Rectal smooth muscle tissue (tissue), 1 donor: ENCODE results near the gene WWOX.

Experiments
- H3K27ac ChIP-seq: one replicate; pipeline ENCODE4 v1.7.0; 2013; ENCODE audit warnings: low read depth, low read length, inconsistent platforms
- H3K27me3 ChIP-seq: one replicate; pipeline ENCODE4 v1.7.0; 2013; ENCODE audit warnings: low read length; ENCODE audit not compliant: control insufficient read depth, insufficient read depth
- H3K36me3 ChIP-seq: one replicate; pipeline ENCODE4 v1.7.0; 2013; ENCODE audit warnings: low read length; ENCODE audit not compliant: control insufficient read depth, insufficient read depth
- H3K4me1 ChIP-seq: one replicate; pipeline ENCODE4 v1.7.0; 2013; ENCODE audit warnings: low read length; ENCODE audit not compliant: control insufficient read depth, insufficient read depth
- H3K4me3 ChIP-seq: one replicate; pipeline ENCODE4 v1.7.0; 2013; ENCODE audit warnings: low read length
- H3K9ac ChIP-seq: one replicate; pipeline ENCODE4 v1.7.0; 2013; ENCODE audit warnings: low read length

The WWOX gene

DNA sequence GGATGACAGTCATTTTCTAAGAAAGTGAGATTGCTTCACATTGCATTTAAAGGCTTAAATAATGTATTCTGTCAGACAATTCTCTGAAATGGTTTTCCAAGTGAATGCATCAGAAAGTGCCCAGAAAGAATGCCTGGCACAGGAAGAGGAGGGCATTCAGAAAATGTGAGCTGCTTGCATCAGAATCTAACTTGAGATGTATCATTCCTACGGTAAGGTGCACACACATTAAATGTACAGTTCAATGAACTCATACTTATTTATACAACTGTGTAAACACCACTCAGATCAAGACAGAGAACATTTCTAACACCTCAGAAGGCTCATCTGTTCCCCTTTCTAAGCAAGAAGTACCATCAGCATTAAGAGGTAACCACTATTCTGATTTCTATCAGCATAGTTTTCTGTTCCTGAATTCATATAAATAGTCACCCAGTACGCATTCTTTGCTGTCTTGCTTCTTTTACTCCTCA lies 863.0 kb downstream of the WWOX start:
- no peak overlapping the region for H3K27ac ChIP-seq
- no peaks in the 10 kb centered on the region for H3K4me1 ChIP-seq
- no peaks in the 10 kb centered on the region for H3K27me3 ChIP-seq
- H3K4me3 ChIP-seq: no peak overlapping the region
- H3K9ac ChIP-seq: no peak overlapping the region
- H3K36me3 ChIP-seq: no peaks in the 10 kb centered on the region

DNA sequence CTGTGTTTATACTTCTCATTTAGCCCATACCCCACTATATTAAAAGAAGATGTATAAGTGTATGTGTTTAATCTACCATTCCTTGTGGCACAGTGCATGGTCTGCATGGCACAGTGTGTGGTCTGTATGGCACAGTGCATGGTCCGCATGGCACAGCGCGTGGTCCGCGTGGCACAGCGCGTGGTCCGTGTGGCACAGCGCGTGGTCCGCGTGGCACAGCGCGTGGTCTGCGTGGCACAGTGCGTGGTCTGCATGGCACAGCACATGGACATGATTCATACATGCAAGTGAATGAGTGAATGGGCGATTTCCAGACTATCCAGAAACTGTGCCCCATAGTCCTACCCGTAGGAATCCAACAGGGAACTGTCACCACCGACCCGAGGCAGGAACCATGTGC lies 868.5 kb downstream of the WWOX start:
- no peaks in the 10 kb centered on the region for H3K27me3 ChIP-seq
- H3K4me3 ChIP-seq: no peak overlapping the region
- H3K27ac ChIP-seq: no peak overlapping the region
- no peak overlapping the region for H3K9ac ChIP-seq
- H3K4me1 ChIP-seq: no peaks in the 10 kb centered on the region
- H3K36me3 ChIP-seq: no peaks in the 10 kb centered on the region

GRCh38 chr16:78969721-78970120 lies 870.3 kb downstream of the WWOX start:
- Histone ChIP-seq H3K9ac (no peak overlapping the region), H3K4me1 (no peaks in the 10 kb centered on the region), H3K27me3 (no peaks in the 10 kb centered on the region), H3K27ac (no peak overlapping the region), H3K4me3 (no peak overlapping the region), H3K36me3 (no peaks in the 10 kb centered on the region)

- Histone ChIP-seq H3K4me1 (no peaks in the 10 kb centered on the region), H3K27ac (no peak overlapping the region), H3K27me3 (no peaks in the 10 kb centered on the region), H3K4me3 (no peak overlapping the region), H3K9ac (no peak overlapping the region), H3K36me3 (no peaks in the 10 kb centered on the region)
These were observed 871.2 kb downstream of the WWOX start for GRCh38 chr16:78970650-78971049.

DNA sequence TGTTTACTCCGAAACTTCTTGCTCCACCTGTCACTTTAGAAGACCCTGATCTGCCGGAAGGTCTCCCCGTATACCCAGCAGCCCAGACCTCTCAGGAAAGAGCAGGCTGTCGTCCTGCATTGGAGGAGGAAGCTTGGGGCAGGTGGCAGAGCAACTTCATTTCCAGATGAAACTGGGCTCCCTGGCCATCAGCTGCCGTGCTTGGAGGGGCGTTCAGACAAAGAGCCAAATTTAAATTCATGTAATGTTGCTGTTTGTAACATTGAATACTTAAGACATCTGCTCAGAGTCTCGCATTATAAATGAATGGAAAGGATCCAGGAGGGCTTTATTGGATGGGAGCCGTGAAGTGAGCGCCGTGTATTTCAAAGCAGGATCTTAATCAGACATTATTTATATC lies 872.6 kb downstream of the WWOX start:
- no peaks in the 10 kb centered on the region for H3K4me1 ChIP-seq
- H3K27ac ChIP-seq: no peak overlapping the region
- H3K27me3 ChIP-seq: no peaks in the 10 kb centered on the region
- no peak overlapping the region for H3K9ac ChIP-seq
- no peaks in the 10 kb centered on the region for H3K36me3 ChIP-seq
- no peak overlapping the region for H3K4me3 ChIP-seq

DNA sequence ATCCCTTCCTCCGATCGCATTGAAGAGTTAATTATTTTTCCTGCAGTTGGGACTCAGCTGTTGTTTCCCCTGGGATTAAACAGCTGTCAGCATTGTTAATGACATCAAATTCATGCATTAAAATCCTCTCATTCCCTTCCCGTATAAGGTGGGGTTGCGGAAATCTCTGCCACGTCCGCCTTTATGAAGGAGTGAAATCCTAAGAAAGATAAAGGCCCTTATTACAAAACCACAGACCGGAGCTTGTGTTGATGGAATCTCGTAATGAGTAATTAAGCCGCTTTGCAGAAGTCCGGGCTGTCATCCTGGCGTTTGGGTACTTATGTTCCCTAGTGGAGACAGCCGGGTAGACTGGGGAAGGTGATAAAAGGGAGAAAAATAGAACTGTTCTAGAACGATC lies 873.5 kb downstream of the WWOX start:
- H3K36me3 ChIP-seq: no peaks in the 10 kb centered on the region
- H3K4me3 ChIP-seq: no peak overlapping the region
- H3K9ac ChIP-seq: no peak overlapping the region
- H3K4me1 ChIP-seq: no peaks in the 10 kb centered on the region
- no peak overlapping the region for H3K27ac ChIP-seq
- no peaks in the 10 kb centered on the region for H3K27me3 ChIP-seq

GRCh38 chr16:78976212-78976611 lies 876.8 kb downstream of the WWOX start:
- Histone ChIP-seq H3K36me3 (no peaks in the 10 kb centered on the region), H3K9ac (no peak overlapping the region), H3K4me3 (no peak overlapping the region), H3K27me3 (no peaks in the 10 kb centered on the region), H3K27ac (no peak overlapping the region), H3K4me1 (no peaks in the 10 kb centered on the region)

GRCh38 chr16:78980825-78981224 lies 881.4 kb downstream of the WWOX start:
- no peak overlapping the region for H3K9ac ChIP-seq
- H3K4me1 ChIP-seq: no peaks in the 10 kb centered on the region

GRCh38 chr16:78982096-78982744 lies 882.8 kb downstream of the WWOX start:
- H3K4me3 ChIP-seq: no peak overlapping the region
- no peaks in the 10 kb centered on the region for H3K36me3 ChIP-seq
- no peak overlapping the region for H3K27ac ChIP-seq

More at GRCh38 chr16:78980825-78981224, 881.4 kb downstream of the WWOX start:
- H3K4me3 ChIP-seq: no peak overlapping the region
- H3K36me3 ChIP-seq: no peaks in the 10 kb centered on the region
- H3K27me3 ChIP-seq: no peaks in the 10 kb centered on the region
- no peak overlapping the region for H3K27ac ChIP-seq

GRCh38 chr16:78984324-78984723 lies 884.9 kb downstream of the WWOX start:
- H3K27ac ChIP-seq: no peak overlapping the region
- H3K4me1 ChIP-seq: no peaks in the 10 kb centered on the region
- no peak overlapping the region for H3K9ac ChIP-seq
- H3K27me3 ChIP-seq: no peaks in the 10 kb centered on the region
- H3K4me3 ChIP-seq: no peak overlapping the region
- no peaks in the 10 kb centered on the region for H3K36me3 ChIP-seq

More at GRCh38 chr16:78982096-78982744, 882.8 kb downstream of the WWOX start:
- no peaks in the 10 kb centered on the region for H3K27me3 ChIP-seq
- no peaks in the 10 kb centered on the region for H3K4me1 ChIP-seq
- no peak overlapping the region for H3K9ac ChIP-seq

DNA sequence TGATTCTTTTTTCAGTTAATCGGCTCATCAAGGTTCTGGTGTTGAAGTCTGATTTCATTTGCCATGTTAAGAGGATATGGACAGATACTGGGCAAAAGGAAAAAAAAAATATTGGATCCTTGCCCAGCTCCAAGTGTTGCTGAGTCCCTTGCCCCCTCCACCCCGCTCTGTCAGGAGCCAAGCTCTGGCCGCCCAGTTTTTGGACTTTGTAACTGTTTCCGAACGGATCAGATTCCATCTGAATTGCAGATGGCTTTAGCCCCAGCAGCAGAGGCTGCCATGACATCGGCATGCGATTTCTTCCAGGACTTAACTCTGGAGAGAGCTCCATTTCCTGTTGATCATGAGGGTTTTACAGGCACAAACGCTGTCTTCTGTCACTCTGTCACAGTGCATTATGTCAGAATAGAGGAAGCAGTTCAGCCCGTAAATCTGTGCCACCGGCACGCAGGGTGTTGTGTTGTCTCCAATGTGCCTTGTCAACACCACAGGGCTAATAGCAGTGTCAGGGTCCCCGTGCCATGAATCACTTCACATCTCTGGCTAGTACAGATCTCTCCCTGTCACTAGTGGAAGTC lies 885.5 kb downstream of the WWOX start:
- Histone ChIP-seq H3K36me3 (no peaks in the 10 kb centered on the region), H3K4me1 (no peaks in the 10 kb centered on the region), H3K9ac (no peak overlapping the region), H3K4me3 (no peak overlapping the region), H3K27ac (no peak overlapping the region), H3K27me3 (no peaks in the 10 kb centered on the region)

DNA sequence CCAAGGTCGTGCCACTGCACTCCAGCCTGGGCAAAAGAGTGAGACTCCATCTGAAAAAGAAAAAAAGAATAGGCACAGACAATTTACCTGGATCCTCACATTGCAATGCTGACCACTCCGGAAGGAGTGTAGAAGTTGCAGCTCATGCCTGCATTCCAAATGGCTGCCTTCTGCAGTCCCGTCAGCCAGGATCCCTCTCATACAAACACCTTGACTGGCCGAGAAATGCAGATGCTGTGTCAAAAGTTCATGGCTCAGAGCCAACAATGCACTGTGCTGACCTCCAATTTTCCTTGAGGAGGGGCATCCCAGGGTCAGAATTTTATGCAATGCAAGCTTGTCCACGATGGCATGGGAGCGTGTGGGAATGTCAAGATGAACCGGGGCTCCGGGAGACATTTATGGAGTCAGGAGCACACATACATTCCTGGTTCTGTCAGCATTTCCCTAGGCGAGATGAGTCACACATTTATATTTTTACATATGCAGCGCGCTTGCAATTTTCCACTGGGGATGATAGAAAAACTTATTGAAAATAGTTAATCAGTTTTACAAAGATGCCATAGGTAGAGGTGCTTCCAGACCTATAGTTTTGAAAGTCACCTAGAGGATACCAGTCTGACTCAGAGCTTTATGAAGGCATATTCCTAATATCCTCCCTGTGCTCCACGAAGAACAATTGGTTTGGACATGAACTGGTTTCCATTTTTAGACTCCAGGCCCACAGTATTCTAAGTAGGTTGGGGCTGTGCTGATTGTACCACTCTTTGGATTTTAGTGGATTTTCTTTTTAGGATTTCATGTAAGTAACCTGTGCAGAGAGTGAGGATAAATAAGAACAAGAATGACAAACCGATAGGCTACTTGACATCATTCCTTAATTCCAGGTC lies 886.5 kb downstream of the WWOX start:
- no peak overlapping the region for H3K4me3 ChIP-seq
- no peaks in the 10 kb centered on the region for H3K36me3 ChIP-seq
- no peak overlapping the region for H3K9ac ChIP-seq
- H3K4me1 ChIP-seq: no peaks in the 10 kb centered on the region
- no peaks in the 10 kb centered on the region for H3K27me3 ChIP-seq
- H3K27ac ChIP-seq: no peak overlapping the region
